Neural progenitor cell (in vitro differentiated cells): Measurements from ENCODE around the gene TRAF6.

Experiments used
- CTCF ChIP-seq: fragments of 200-600 bp; sonication (generic); IDR thresholded peaks from 2 replicates; pipeline ENCODE4 v1.5.1; 2017; ENCODE audit warnings: antibody characterized with exemption, mild to moderate bottlenecking
- EZH2 ChIP-seq: fragments of 200-600 bp; sonication (generic); IDR thresholded peaks from 2 replicates; pipeline ENCODE4 v1.6.1; 2017; ENCODE audit warnings: antibody characterized with exemption, mild to moderate bottlenecking, moderate library complexity
- EZH2phosphoT487 ChIP-seq: fragments of 200-600 bp; sonication (generic); IDR thresholded peaks from 2 replicates; pipeline ENCODE4 v1.6.1; 2017; ENCODE audit warnings: antibody characterized with exemption

- TF ChIP-seq CTCF (no peak), EZH2 (no peak), EZH2phosphoT487 (no peak)
Measured at GRCh38 chr11:36460220-36460619, 49.9 kb downstream of the TRAF6 start.
